H9 (cell line): ENCODE data around the gene LAMP1. TPM values are rescaled to one million over a fixed set of nuclear protein-coding genes. Genes with fewer than 3 reads are reported as not detected.

Experiments used
- DNase-seq: peaks from one replicate; pipeline ENCODE4 v3.0.0-alpha.2; 2017
- H2AFZ ChIP-seq: one replicate; pipeline ENCODE4 v1.6.1; 2013; ENCODE audit warnings: mild to moderate bottlenecking, low read length, control low read depth, moderate library complexity
- H2AK5ac ChIP-seq: 2 replicates; pipeline ENCODE4 v1.6.1; 2013; ENCODE audit warnings: low read length, control low read depth, mixed read lengths; ENCODE audit not compliant: insufficient read length
- H2BK120ac ChIP-seq: one replicate; pipeline ENCODE4 v1.6.1; 2013; ENCODE audit warnings: low read depth, mild to moderate bottlenecking, low read length, control low read depth, inconsistent platforms; ENCODE audit not compliant: poor library complexity, severe bottlenecking
- H2BK12ac ChIP-seq: 2 replicates; pipeline ENCODE4 v1.6.1; 2013; ENCODE audit warnings: low read length, control low read depth, mixed read lengths, low read depth; ENCODE audit not compliant: insufficient read length
- H2BK15ac ChIP-seq: 2 replicates; pipeline ENCODE4 v1.6.1; 2013; ENCODE audit warnings: low read depth, low read length, control low read depth
- H2BK20ac ChIP-seq: one replicate; pipeline ENCODE4 v1.6.1; 2013; ENCODE audit warnings: low read depth, mild to moderate bottlenecking, low read length, control low read depth, inconsistent platforms; ENCODE audit not compliant: poor library complexity, severe bottlenecking
- H2BK5ac ChIP-seq: 2 replicates; pipeline ENCODE4 v1.6.1; 2013; ENCODE audit warnings: low read length, control low read depth, mixed read lengths; ENCODE audit not compliant: insufficient read length
- H3K14ac ChIP-seq: 2 replicates; pipeline ENCODE4 v1.6.1; 2013; ENCODE audit warnings: low read length, control low read depth; ENCODE audit not compliant: insufficient read depth
- H3K18ac ChIP-seq: 2 replicates; pipeline ENCODE4 v1.6.1; 2013; ENCODE audit warnings: low read depth, mild to moderate bottlenecking, mixed read lengths, low read length, control low read depth; ENCODE audit not compliant: insufficient read length
- H3K23ac ChIP-seq: 2 replicates; pipeline ENCODE4 v1.6.1; 2013; ENCODE audit warnings: low read length, control low read depth, mixed read lengths, low read depth; ENCODE audit not compliant: insufficient read length
- H3K23me2 ChIP-seq: 2 replicates; pipeline ENCODE4 v1.6.1; 2013; ENCODE audit warnings: low read depth, mild to moderate bottlenecking, mixed read lengths, low read length, control low read depth; ENCODE audit not compliant: insufficient read length, poor library complexity, severe bottlenecking
- H3K27ac ChIP-seq: 2 replicates; pipeline ENCODE4 v1.5.1; 2013; ENCODE audit warnings: low read length, control low read depth, mixed read lengths, low read depth; ENCODE audit not compliant: insufficient read length
- H3K27me3 ChIP-seq: 2 replicates; pipeline ENCODE4 v1.6.1; 2013; ENCODE audit warnings: low read length, control low read depth, inconsistent platforms; ENCODE audit not compliant: insufficient read depth
- H3K4ac ChIP-seq: 2 replicates; pipeline ENCODE4 v1.6.1; 2013; ENCODE audit warnings: low read depth, mild to moderate bottlenecking, control low read depth, inconsistent platforms, low read length, moderate library complexity
- H3K4me1 ChIP-seq: 2 replicates; pipeline ENCODE4 v1.6.1; 2013; ENCODE audit warnings: low read length, control low read depth, inconsistent platforms; ENCODE audit not compliant: insufficient read depth
- H3K4me2 ChIP-seq: 2 replicates; pipeline ENCODE4 v1.6.1; 2013; ENCODE audit warnings: low read length, control low read depth, mixed read lengths; ENCODE audit not compliant: insufficient read length, insufficient read depth
- H3K56ac ChIP-seq: 2 replicates; pipeline ENCODE4 v1.6.1; 2013; ENCODE audit warnings: low read depth, mild to moderate bottlenecking, mixed read lengths, low read length, control low read depth; ENCODE audit not compliant: insufficient read length
- H3K79me1 ChIP-seq: 2 replicates; pipeline ENCODE4 v1.6.1; 2013; ENCODE audit warnings: low read depth, mild to moderate bottlenecking, moderate library complexity, low read length, control low read depth, inconsistent platforms; ENCODE audit not compliant: insufficient read depth, poor library complexity, severe bottlenecking
- H3K79me2 ChIP-seq: 2 replicates; pipeline ENCODE4 v1.6.1; 2013; ENCODE audit warnings: low read length, control low read depth, inconsistent platforms; ENCODE audit not compliant: insufficient read depth
- H3K9ac ChIP-seq: 2 replicates; pipeline ENCODE4 v1.6.1; 2013; ENCODE audit warnings: low read length, control low read depth, mixed read lengths; ENCODE audit not compliant: insufficient read length; ENCODE audit errors: extremely low read depth
- H3K9me3 ChIP-seq: one replicate; pipeline ENCODE4 v1.6.1; 2013; ENCODE audit warnings: low read depth, low read length, inconsistent platforms; ENCODE audit not compliant: control insufficient read depth
- H3T11ph ChIP-seq: one replicate; pipeline ENCODE4 v1.6.1; 2013; ENCODE audit warnings: mild to moderate bottlenecking, low read length, control low read depth, inconsistent platforms
- H4K20me1 ChIP-seq: one replicate; pipeline ENCODE4 v1.6.1; 2013; ENCODE audit not compliant: control insufficient read depth, insufficient read length, insufficient read depth
- H4K5ac ChIP-seq: 2 replicates; pipeline ENCODE4 v1.6.1; 2013; ENCODE audit warnings: low read depth, mild to moderate bottlenecking, mixed read lengths, low read length, control low read depth; ENCODE audit not compliant: insufficient read length
- H4K8ac ChIP-seq: replicated peaks from 2 replicates; pipeline ENCODE4 v1.6.1; 2013; ENCODE audit warnings: low read length, control low read depth, mixed read lengths, low read depth; ENCODE audit not compliant: insufficient read length
- H4K91ac ChIP-seq: 2 replicates; pipeline ENCODE4 v1.6.1; 2013; ENCODE audit warnings: low read depth, mild to moderate bottlenecking, moderate library complexity, mixed read lengths, low read length, control low read depth; ENCODE audit not compliant: insufficient read length
- H3K27ac Mint-ChIP-seq, 3 experiments: 2 replicates in 2 of 3; 3 replicates in 1 of 3; pipeline ENCODE4 v1.8.0; 2020 to 2021; ENCODE audit warnings: mixed read lengths in 3 of 3, mild to moderate bottlenecking in 1 of 3, moderate library complexity in 1 of 3
- H3K27me3 Mint-ChIP-seq: 2 replicates; pipeline ENCODE4 v1.8.0; 2021; ENCODE audit warnings: low read depth, mild to moderate bottlenecking, moderate library complexity, mixed read lengths
- H3K36me3 Mint-ChIP-seq, 3 experiments: 2 replicates in 2 of 3; 3 replicates in 1 of 3; pipeline ENCODE4 v1.8.0; 2020 to 2021; ENCODE audit warnings: low read depth in 3 of 3, mixed read lengths in 3 of 3; ENCODE audit not compliant: insufficient read depth in 1 of 3
- H3K4me1 Mint-ChIP-seq, 2 experiments: 2 replicates each; pipeline ENCODE4 v1.8.0; 2020; ENCODE audit warnings: mixed read lengths in 2 of 2
- H3K4me3 Mint-ChIP-seq, 2 experiments: 2 replicates in 1 of 2; 3 replicates in 1 of 2; pipeline ENCODE4 v1.8.0; 2020 to 2021; ENCODE audit warnings: mild to moderate bottlenecking in 2 of 2, mixed read lengths in 2 of 2, moderate library complexity in 1 of 2
- H3K9me3 Mint-ChIP-seq, 2 experiments: 2 replicates in 1 of 2; 3 replicates in 1 of 2; pipeline ENCODE4 v1.8.0; 2020; ENCODE audit warnings: mild to moderate bottlenecking in 2 of 2, mixed read lengths in 2 of 2, moderate library complexity in 1 of 2
- WGBS: extraction: QIAGEN DNeasy Blood & Tissue Kit; methylation state at CpG from one replicate; pipeline ENCODE4 v1.1.7; 2013; ENCODE audit warnings: missing lambda C conversion rate, low lambda C conversion rate, mixed read lengths; ENCODE audit not compliant: insufficient read length; ENCODE audit errors: extremely low coverage; 5-methylcytosine and 5-hydroxymethylcytosine counted together
- total RNA-seq: library from RNA; stranded (reverse); gene quantifications from 2 replicates; pipeline ENCODE4 v1.2.1, GENCODE V29; 2021
- TF ChIP-seq, protein P1 (sequence below): fragments of 200-600 bp; sonication (generic); conservative IDR thresholded peaks from 3 replicates; pipeline ENCODE4 v1.8.0; 2021; ENCODE audit warnings: antibody characterized with exemption, mild to moderate bottlenecking

LAMP1 gene
- total RNA-seq, 1 experiment from 2014 or later, result 131 TPM

DNA sequence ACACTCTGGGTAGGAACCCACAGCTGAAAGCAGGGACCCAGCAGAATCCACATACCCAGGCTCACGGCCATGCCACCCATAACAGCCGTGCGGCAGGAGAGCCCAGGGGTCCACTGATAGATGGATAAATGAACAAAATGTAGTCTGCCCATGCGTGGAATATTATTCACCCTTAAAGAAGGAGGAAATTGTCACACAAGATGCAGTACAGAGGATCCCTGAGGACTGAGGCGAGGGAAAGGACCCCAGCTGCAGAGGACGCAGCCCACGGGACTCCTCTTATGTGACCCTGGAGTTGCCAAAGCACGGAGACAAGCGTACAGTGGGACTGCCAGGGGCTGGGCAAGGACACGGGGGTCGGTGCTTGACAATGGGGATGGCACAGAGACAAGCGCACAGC lies 56.2 kb downstream of the LAMP1 start:
- no peaks in the 10 kb centered on the region for H3K27me3 ChIP-seq
- H4K20me1 ChIP-seq, result no peaks in the 10 kb centered on the region
- no CpG with 5 or more reads among the region's 12 CpGs for WGBS
- H3K4me1 Mint-ChIP-seq, result peaks cover 3 to 5% of the 10 kb centered on the region in 2 experiments
- H3K4ac ChIP-seq, result no peak overlapping the region
- no peaks in the 10 kb centered on the region for H3K4me1 ChIP-seq
- no peak overlapping the region for H2AK5ac ChIP-seq
- H3K23ac ChIP-seq, result no peak overlapping the region
- no peak overlapping the region for H2AFZ ChIP-seq
- H4K91ac ChIP-seq, result no peak overlapping the region
- peaks cover 53 to 65% (median 63%) of the 10 kb centered on the region in 3 experiments for H3K36me3 Mint-ChIP-seq
- no peak overlapping the region for H3K18ac ChIP-seq
- H3K56ac ChIP-seq, result no peak overlapping the region
- peaks cover 0 to 3% of the 10 kb centered on the region in 2 experiments; a peak in 1 of 5 replicates for H3K9me3 Mint-ChIP-seq
- H3K27ac Mint-ChIP-seq, result peak overlapping the region in 1 of 3 experiments; percentile 47; a peak in 1 of 7 replicates
- no peak for DNase-seq
- no peaks in the 10 kb centered on the region for H3K27me3 Mint-ChIP-seq
- no peak overlapping the region for H4K5ac ChIP-seq
- no peak overlapping the region for H3K4me2 ChIP-seq
- H3K14ac ChIP-seq, result no peak overlapping the region
- H3K4me3 Mint-ChIP-seq, result no peak overlapping the region
- H3K23me2 ChIP-seq, result no peaks in the 10 kb centered on the region
- H2BK120ac ChIP-seq, result no peak overlapping the region
- TF ChIP-seq, protein P1, sequence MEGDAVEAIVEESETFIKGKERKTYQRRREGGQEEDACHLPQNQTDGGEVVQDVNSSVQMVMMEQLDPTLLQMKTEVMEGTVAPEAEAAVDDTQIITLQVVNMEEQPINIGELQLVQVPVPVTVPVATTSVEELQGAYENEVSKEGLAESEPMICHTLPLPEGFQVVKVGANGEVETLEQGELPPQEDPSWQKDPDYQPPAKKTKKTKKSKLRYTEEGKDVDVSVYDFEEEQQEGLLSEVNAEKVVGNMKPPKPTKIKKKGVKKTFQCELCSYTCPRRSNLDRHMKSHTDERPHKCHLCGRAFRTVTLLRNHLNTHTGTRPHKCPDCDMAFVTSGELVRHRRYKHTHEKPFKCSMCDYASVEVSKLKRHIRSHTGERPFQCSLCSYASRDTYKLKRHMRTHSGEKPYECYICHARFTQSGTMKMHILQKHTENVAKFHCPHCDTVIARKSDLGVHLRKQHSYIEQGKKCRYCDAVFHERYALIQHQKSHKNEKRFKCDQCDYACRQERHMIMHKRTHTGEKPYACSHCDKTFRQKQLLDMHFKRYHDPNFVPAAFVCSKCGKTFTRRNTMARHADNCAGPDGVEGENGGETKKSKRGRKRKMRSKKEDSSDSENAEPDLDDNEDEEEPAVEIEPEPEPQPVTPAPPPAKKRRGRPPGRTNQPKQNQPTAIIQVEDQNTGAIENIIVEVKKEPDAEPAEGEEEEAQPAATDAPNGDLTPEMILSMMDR, result no peak
- H2BK12ac ChIP-seq, result no peak overlapping the region
- no peak overlapping the region for H3T11ph ChIP-seq
- no peak overlapping the region for H2BK5ac ChIP-seq
- H4K8ac ChIP-seq, result no peak overlapping the region
- H3K79me2 ChIP-seq, result no peaks in the 10 kb centered on the region
- no peak overlapping the region for H3K27ac ChIP-seq
- H2BK15ac ChIP-seq, result no peak overlapping the region
- H3K9me3 ChIP-seq, result no peaks in the 10 kb centered on the region
- H2BK20ac ChIP-seq, result no peak overlapping the region
- H3K79me1 ChIP-seq, result no peaks in the 10 kb centered on the region
- H3K9ac ChIP-seq, result no peak overlapping the region
